HCEC 1CT (cell line): ENCODE results near the gene HAGHL.
"Not testable (repeated sequence)": the region's sequence is repeated elsewhere in the genome, so short reads cannot be mapped to it uniquely, and the experiment has no call there.

ENCODE experiments used
- DNase-seq: peaks from one replicate; pipeline ENCODE4 v3.0.0-alpha.2; 2017

HAGHL gene

GRCh38 chr16:760545-761343 is 33.8 kb downstream of the HAGHL start, which contains the start of gene MSLN:
Gene MSLN, plus strand, starts transcription at chr16:760734. Its CDS starts 1,947 bp downstream, at chr16:762681.
- no peak for DNase-seq

- DNase-seq = no peak
Measured at GRCh38 chr16:761625-762513, 35.0 kb downstream of the HAGHL start.

GRCh38 chr16:762595-763268 is 35.8 kb downstream of the HAGHL start:
- DNase-seq = no peak

- no peak for DNase-seq
Measured at GRCh38 chr16:763369-764183, 36.7 kb downstream of the HAGHL start.

- no peak for DNase-seq
Measured at GRCh38 chr16:764184-764750, 37.4 kb downstream of the HAGHL start.

GRCh38 chr16:764848-765487 is 38.1 kb downstream of the HAGHL start:
- DNase-seq = no peak

- DNase-seq = no peak
Measured at GRCh38 chr16:765488-765865, 38.6 kb downstream of the HAGHL start.

- no peak for DNase-seq
Measured at GRCh38 chr16:766008-766819, 39.3 kb downstream of the HAGHL start.

- DNase-seq = no peak
Measured at GRCh38 chr16:766820-767640, 40.1 kb downstream of the HAGHL start.

- no peak for DNase-seq
Measured at GRCh38 chr16:767743-768235, 40.9 kb downstream of the HAGHL start.

GRCh38 chr16:768428-768827 is 41.5 kb downstream of the HAGHL start:
- DNase-seq = no peak

- no peak for DNase-seq
Measured at GRCh38 chr16:769184-769784, 42.4 kb downstream of the HAGHL start.

- DNase-seq = no peak
Measured at GRCh38 chr16:769934-770333, 43.0 kb downstream of the HAGHL start.

GRCh38 chr16:770411-770810 is 43.5 kb downstream of the HAGHL start:
- DNase-seq = no peak

GRCh38 chr16:772959-773358 is 46.1 kb downstream of the HAGHL start:
- DNase-seq = no peak

- DNase-seq = no peak
Measured at GRCh38 chr16:774086-775001, 47.4 kb downstream of the HAGHL start.

- no peak for DNase-seq
Measured at GRCh38 chr16:775236-775796, 48.4 kb downstream of the HAGHL start.

- DNase-seq = not testable (repeated sequence)
Measured at GRCh38 chr16:776298-776697, 49.4 kb downstream of the HAGHL start.
